Fibroblast of upper back skin (primary cell): Measurements from ENCODE around the gene NQO2.
"Not testable (repeated sequence)": the region's sequence is repeated elsewhere in the genome, so short reads cannot be mapped to it uniquely, and the experiment has no call there.

ENCODE experiments used
- DNase-seq: peaks from one replicate; pipeline ENCODE4 v3.0.0-alpha.2; 2013

Gene NQO2

DNA sequence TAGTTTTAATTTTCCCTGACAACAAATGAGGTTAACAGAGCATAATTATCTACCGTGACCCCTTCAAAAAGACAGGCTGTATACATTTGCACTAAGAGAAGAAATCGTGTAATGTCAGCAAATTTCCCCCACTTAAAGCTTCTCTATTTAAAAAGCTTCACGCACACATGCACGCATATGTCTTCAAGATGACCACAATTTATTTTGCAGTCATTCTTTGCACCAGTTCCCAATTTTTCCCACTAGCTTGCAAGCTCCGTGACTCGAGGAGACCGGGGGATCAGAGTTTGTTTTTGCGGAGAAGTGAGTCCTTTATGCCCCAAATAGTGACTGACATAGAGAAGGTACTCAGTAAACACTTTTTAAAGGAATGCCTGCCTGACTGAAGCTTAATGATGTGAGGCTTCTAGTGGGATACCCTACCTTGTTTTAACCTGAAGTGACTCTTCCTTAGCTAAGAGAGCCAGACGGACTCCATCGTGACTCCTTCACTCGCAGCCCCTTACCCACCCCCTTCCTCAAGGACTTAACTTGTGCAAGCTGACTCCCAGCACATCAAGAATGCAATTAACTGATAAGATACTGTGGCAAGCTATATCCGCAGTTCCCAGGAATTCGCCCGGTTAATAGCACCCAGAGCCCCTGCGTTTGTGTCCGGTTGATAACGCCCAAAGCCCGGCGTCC, 9.3 kb upstream of the NQO2 start:
- DNase-seq, result no peak

DNA sequence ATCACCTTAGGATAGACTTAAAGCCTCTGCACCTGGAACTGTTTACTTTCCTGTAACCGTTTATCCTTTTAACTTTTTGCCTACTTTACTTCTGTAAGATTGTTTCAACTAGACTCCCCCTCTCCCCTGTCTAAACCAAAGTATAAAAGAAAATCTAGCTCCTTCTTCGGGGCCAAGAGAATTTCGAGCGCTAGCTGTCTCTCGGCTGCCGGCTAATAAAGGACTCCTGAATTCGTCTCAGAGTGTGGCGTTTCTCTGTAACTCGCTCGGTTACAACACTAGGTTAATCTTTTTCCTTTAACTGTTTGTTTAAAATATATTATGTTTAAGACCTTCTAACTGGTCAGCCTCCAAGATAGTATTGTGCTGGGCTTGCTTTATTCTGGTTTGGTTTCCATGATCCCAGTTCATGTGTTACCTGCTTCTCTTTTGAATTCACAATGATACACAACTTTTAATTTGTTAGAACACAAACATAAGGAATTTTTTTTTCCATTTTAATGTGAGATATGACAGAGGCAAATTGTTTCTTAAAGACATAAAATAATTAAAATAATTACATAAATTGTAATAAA, 8.7 kb upstream of the NQO2 start:
- no peak for DNase-seq

DNA sequence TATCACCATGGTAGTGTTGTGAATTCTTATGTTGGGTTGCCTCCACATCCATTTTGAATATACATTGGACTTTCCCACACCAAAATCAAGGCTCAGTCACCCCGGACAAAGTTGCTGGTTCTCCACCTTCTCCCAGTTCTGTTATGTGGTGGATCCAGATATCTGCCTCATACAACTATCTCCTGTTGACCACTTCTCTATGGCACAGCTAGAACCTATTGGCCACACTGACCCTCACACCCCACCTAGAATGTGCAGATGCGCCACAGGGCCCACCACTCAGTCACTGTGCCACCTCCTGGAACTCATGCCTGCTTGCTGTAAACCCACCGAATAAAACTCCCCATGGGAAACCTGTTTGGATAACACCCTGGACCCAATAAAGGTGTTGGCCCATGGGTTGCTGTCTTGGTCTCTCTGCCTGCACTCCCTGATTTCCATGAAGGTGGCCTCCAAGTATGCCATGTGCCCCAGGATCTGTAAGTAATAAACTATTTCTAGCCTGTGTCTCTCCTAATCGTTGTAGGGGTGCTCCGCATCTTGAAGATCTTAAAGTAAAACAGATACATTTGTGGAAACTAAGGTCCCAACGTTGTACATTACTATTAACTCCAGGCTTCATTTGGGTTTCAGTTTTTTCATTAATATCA, 7.2 kb upstream of the NQO2 start:
- DNase-seq, result no peak

DNA sequence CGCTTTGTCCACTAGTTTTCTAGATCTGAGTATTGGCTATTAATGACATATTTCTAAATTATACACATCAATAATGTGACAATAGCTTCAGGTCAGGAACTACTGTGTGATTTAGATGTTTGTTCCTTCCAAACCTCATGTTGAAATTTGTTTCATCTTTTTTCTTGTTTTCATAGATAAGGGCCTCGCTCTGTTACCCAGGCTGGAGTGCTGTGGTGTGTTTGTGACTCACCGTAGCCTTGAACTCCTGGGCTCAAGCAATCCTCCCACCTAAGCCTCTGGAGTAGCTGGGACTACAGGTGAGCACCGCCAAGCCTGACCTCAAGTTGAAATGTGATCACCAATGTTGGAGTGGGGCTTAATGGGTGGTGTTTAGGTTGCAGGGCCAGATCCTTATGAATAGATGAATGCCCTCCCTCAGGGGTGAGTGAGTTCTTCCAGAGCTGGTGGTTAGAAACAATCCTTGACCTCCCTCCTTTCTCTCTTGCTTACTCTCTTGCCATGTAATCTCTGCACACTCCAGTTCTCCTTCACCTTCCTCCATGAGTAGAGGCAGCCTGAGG, 5.9 kb upstream of the NQO2 start:
- no peak for DNase-seq

DNA sequence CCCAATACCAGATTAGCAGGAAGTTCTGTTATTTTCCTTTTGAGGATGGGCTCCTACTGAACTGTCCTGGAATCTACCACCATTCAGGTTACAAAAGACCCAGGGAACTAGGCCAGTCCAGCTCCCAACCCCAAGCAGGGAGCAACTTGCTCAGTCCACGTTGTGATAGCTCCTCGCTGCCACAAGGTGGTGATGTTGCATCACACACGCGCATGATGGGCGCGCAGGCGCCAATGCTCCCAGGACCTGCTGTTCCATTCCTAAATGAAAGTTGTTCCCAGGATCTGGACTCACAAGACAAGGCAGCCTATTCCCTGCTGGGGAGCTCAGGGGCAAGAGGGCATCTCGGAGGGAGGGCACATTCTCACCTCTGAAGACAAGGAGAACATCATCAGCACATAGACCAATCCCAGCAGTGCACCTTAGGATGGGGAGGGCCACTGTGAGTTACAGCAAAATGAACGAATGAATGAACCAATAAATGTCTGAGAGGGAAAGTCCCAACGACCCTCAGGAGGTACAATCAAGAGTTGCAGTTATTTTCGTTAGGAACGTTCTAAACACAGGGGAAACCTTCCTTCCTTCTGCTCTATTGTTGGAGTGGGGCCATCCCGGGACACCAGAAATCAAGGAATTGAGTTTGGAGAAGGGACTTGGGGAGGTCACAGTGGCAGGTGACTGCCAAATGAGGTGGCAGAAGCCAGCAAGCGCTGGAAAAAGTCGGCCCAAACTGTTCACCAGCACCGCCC, 1.3 kb upstream of the NQO2 start:
- DNase-seq, result not testable (repeated sequence)

DNA sequence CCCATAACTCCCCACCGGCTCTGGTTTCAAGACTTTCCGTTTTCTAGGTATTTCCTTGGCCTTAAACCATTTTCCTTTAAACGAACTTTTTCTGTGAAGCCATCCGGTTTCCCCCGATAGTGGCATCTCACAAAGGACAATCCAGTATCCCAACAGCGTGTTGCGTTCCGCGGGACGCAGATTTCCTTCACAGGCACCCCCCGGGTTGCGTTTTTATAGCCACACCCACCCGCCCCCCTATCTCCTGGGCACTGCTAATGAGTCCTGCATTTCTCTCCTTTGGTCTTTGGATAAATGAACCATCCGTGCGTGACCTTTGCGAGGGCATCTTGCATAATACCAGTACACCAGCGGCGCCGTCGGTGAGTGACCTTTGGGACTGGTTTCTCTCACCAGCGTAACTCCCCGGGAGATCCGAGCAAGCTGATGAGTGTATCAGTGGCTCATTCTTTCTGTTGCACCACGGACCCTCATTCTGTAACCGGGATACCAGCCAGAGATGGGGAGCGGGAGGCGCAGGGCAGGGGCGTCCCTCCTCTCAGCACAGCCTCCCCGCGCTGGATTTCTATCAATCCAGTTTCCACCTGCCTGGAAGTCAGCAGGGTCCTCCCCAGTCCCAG, 586 bp upstream of the NQO2 start:
- DNase-seq, result no peak

- DNase-seq, result no peak
Observed at GRCh38 chr6:3001146-3001772, 1.6 kb downstream of the NQO2 start.

DNA sequence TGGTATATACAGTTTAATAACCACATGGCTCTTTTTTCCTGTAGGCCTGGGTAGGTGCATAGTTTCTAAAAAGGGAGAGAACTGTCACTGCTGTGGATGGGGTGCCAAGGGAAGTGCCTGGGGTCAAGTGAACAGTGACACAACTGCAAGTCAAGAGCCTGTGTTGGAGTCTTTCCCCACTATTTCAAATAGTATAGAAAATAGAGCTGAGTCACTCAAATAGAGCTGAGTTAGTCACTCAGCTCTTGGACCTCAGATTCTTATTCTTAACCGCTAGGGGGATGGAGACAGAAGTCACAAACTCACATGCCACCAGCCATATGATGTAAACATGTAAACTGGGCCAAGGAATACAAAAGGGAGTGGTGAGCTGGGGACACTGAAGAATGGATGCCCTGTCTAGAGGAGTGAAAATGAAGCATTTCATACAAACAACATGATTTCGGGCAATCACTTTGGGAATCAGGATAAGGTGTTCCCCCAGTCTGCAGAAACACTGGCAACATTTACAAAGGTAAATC, 2.1 kb downstream of the NQO2 start:
- DNase-seq, result peak; percentile 75

DNA sequence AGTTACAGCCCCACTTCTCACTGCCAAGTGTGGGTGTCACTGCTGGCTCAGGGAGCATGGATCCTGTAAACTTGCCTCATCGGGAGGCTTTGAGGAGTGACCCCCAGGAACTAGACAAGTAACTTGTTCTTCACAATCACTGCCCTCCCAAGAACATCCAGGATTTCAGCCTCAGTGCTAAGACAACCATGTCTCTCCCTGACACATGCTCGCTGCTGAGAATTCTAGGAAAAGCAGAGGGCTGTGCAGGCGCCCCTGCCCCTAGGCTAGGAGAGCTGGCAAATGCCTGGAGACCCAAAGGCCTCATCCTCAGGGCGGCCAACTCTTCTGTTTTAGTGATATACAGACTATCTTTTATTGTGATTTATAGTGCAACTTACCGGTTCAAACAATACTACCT, 3.5 kb downstream of the NQO2 start:
- not testable (repeated sequence) for DNase-seq

DNA sequence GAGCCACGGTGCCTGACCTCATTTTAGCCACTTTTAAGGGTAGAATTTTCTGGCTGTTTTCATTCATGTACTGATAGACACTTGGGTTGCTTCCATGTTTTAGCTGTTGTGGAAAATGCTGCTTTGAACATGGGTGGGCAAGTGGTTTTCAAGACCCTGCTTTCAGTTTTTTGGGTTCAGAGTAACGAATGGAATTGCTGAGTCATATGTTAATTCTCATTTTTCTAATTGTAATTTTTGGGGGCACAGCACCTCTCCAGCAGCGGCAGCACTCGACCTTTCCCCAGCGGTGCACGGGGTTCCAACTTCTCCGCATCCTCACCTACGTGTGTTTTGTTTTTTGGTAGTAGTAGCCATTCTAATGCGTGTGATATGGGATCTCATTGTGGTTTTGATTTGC, 5.4 kb downstream of the NQO2 start:
- DNase-seq, result no peak

DNA sequence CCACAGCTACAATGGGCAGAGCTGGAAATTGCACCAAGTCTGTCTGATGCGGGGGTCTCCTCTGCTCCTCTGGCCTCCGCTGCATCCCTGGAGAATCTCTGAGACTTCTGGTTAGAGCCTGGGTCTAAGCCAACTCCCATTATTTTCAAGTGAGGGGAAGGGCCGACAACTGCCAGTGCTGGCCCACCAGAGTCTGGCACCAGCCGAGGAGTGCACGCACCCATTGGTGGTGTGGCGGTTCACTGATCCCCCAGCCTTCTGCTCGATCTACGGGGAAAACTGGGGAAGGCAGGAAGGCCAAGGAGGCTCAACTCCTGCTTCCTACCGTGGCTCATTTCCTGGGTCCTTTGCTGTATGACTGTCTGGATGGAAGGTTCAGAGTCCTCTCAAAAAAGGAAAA, 6.2 kb downstream of the NQO2 start:
- DNase-seq, result no peak

DNA sequence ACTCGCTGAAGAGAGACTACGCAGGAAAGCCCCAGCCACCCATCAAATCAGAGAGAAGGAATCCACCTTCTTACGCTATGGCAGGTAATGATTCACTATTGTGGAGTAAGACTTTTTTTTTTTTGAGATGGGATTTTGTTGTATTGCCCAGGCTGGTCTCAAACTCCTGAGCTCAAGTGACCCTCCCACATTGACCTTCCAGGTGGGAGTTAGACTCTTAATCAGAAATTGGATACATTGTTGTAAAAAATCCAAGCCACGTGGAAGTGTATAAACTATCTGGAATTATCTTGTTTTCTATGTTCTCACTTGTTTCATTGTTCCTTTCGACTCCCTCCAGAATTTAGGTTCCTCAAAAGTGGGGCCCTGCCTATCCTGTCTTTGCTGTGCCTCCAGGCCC, 6.8 kb downstream of the NQO2 start:
- no peak for DNase-seq

DNA sequence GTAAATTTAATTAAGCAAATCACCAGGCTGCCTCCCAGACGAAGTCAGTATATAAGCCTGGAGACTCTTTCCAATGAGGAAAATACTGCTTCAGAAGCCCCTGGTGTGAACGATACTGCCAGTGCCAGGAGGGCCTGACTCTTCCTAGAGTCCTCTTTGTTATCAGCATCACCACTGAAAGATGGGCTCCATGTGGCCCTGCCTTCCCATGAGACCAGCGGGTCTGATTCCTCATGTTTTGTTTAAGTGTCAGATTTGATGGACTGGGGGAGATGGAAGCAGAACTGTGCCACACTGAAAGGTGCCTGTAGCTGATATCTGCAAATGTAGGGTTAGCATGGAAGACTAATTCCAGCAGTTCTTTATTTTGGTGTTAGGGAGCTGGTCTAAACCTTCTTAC, 7.9 kb downstream of the NQO2 start:
- no peak for DNase-seq

- not testable (repeated sequence) for DNase-seq
Observed at GRCh38 chr6:3008712-3009265, 9.1 kb downstream of the NQO2 start.

GRCh38 chr6:3009930-3010329, 10.2 kb downstream of the NQO2 start:
- DNase-seq, result no peak

- DNase-seq, result no peak
Observed at GRCh38 chr6:3011158-3011557, 11.5 kb downstream of the NQO2 start.

DNA sequence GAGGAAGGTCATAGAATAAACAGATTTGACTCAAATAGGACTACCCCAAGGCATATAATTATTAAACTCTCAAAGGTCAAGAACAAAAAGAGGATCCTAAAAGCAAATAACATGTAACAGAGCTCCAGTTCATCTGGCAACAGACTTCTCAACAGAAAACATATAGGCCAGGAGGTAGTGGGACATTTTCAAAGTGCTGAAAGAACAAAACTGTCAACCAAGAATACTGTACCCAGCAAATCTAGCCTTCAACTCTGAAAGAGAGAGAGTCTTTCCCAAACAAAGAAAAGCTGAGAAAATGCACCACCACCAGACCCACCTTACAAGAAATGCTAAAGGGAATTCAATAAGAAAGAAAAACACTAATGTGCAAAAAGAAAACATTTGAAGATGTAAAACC, 11.9 kb downstream of the NQO2 start:
- DNase-seq, result no peak

- DNase-seq, result no peak
Observed at GRCh38 chr6:3013486-3013885, 13.8 kb downstream of the NQO2 start.

DNA sequence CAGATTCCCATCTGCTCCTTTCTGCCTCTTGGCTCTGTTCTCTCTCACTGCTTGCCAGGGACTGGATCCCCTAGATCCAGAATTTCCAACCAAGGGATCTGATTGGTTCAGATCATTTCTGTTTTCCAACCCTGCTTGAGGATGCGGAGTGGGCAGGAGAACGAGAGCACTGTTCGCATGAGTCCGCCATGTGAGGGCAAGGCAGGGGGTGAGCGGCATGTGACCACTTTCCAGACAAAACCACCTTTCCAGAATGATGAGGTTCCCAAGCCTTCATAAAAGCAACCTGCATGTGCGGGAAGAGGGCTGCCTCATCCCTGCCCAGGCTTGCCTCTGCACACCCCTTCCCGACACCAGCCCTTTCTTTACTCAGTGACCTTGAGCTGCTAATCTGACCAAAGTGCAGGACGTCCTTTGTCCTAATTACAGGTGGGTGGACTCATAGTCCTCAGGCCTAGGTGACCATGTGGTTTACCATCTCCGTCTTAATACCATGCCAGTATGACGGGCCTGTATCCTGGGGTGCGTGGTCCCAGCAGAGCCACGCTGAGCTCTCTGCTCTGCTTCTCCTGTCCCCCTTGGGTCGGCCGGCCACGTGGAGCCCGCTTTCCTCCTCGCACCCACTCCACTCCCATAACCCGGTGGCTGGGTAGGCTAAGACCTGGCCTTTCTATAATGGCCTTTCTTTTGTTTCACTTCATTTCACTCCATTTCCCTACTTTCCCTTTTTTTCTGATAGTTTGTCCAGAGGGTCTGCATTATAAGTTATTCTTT, 14.4 kb downstream of the NQO2 start:
- DNase-seq, result no peak

DNA sequence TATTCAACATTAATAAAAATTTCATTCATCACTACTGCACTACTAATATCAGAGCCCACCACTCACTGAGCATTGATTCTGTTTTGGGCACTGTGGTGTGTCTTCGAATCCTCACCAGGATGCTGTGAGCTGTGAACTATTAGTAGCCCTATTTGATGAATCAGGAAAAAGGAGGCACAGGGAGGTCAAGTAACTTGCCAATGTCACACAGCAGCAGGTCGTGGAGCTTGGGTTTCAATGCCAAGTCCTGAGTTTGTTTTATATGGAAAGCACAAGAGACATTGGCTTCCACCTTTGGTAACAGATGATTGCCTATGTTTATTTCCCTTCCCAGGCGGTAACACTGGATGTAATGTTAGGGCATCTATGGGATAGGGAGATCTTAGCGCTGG, 15.0 kb downstream of the NQO2 start:
- DNase-seq, result no peak

DNA sequence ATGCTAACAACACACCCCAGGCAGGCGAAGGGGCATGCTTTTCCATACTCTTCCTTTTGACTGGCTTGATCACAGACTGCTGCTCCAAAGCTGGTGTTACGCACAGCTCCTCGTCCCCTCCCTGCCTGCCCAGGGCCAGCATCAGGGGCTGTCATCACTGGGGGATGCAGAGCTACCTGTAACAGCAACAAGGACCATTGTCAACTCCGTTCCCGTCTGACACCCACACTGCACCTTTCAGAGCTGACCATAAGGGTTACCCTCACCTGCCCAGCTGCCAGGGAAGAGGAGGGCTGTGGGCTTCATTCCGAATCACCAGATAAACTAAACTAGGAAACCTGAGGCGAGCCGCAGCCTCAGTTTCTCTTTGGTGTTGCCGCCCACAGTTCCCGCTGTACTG, 15.4 kb downstream of the NQO2 start:
- DNase-seq, result no peak
